Measurements from ENCODE around the gene GPR108.

DNA sequence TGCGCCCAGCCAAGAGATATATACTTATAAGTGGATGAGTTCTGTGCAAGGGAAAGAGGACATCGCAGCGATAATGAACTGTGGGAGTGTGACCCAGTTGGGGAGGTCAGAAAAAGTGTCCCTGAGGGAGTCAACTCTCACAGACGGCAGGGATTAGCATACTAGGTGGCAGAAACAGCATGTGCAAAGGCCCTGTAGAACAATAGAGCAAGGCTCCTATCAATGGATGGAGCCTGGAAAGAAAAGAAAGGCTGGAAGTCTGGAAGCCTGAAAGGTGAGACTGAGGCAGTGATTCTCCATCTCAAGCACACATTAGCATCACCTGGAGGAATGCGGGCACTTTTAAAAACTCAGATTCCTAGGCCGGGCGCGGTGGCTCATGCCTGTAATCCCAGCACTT is 46.0 kb downstream of the GPR108 start:
- TF ChIP-seq ARNT (IDR thresholded peaks at IDR 0.05): no peak
- no peak for TF ChIP-seq NFRKB (IDR thresholded peaks at IDR 0.05)
- TF ChIP-seq FOXA1 (IDR thresholded peaks at IDR 0.05): no peak
- TF ChIP-seq, protein P1, sequence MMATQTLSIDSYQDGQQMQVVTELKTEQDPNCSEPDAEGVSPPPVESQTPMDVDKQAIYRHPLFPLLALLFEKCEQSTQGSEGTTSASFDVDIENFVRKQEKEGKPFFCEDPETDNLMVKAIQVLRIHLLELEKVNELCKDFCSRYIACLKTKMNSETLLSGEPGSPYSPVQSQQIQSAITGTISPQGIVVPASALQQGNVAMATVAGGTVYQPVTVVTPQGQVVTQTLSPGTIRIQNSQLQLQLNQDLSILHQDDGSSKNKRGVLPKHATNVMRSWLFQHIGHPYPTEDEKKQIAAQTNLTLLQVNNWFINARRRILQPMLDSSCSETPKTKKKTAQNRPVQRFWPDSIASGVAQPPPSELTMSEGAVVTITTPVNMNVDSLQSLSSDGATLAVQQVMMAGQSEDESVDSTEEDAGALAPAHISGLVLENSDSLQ (IDR thresholded peaks at IDR 0.05): no peak
- no peak for TF ChIP-seq FOXM1 (IDR thresholded peaks at IDR 0.05; ENCODE audit: borderline replicate concordance)
- TF ChIP-seq FOXK2 (IDR thresholded peaks at IDR 0.05): no peak
- TF ChIP-seq ZNF384 (IDR thresholded peaks at IDR 0.05): no peak
- no peak for TF ChIP-seq SUZ12 (IDR thresholded peaks at IDR 0.05)
- no peak for TF ChIP-seq TARDBP (IDR thresholded peaks at IDR 0.05)
- no peak for TF ChIP-seq ELF4 (IDR thresholded peaks at IDR 0.05)
- no peak for TF ChIP-seq SP1 (IDR thresholded peaks at IDR 0.05)
- no peak for TF ChIP-seq BHLHE40 (IDR thresholded peaks at IDR 0.05; ENCODE audit: borderline replicate concordance)
